Activated CD8-positive, alpha-beta memory T cell treated with anti-CD3 and anti-CD28 coated beads for 1 hour (primary cell): ENCODE data around the gene AHCYL2.

Source experiments
- DNase-seq, 2 donors: peaks; one replicate each; pipeline ENCODE4 v3.0.0-alpha.2; 2020; ENCODE audit warnings: low read depth in 1 of 2; ENCODE audit errors: extremely low read depth in 1 of 2

Gene AHCYL2

GRCh38 chr7:129224251-129225205 lies at the start of gene AHCYL2:
Gene AHCYL2 (plus strand): TSS chr7:129225030.
- peak; percentile 88 to 97 for DNase-seq

GRCh38 chr7:129176916-129177710 lies 47.7 kb upstream of the AHCYL2 start:
- DNase-seq = no peak

- DNase-seq = no peak
Observed at GRCh38 chr7:129184981-129185670, 39.7 kb upstream of the AHCYL2 start.

- DNase-seq = no peak
Observed at GRCh38 chr7:129186749-129187260, 38.0 kb upstream of the AHCYL2 start.

GRCh38 chr7:129187681-129188371 lies 37.0 kb upstream of the AHCYL2 start:
- DNase-seq = no peak

GRCh38 chr7:129188372-129188891 lies 36.4 kb upstream of the AHCYL2 start, which contains the start of gene SMO:
Gene SMO (plus strand): TSS chr7:129188633. CDS start chr7:129189152, 519 bp downstream.
- no peak for DNase-seq

GRCh38 chr7:129188892-129189660 lies 35.8 kb upstream of the AHCYL2 start:
- no peak for DNase-seq

GRCh38 chr7:129189661-129190310 lies 35.0 kb upstream of the AHCYL2 start:
- DNase-seq = no peak

- DNase-seq = no peak
Observed at GRCh38 chr7:129191272-129191671, 33.6 kb upstream of the AHCYL2 start.

GRCh38 chr7:129193892-129194291 lies 30.9 kb upstream of the AHCYL2 start:
- DNase-seq = no peak

GRCh38 chr7:129197771-129198170 lies 27.1 kb upstream of the AHCYL2 start:
- DNase-seq = no peak

GRCh38 chr7:129199406-129199805 lies 25.4 kb upstream of the AHCYL2 start:
- DNase-seq = no peak

- no peak for DNase-seq
Observed at GRCh38 chr7:129202058-129202777, 22.6 kb upstream of the AHCYL2 start.

GRCh38 chr7:129203050-129203741 lies 21.6 kb upstream of the AHCYL2 start:
- DNase-seq = no peak

- no peak for DNase-seq
Observed at GRCh38 chr7:129205126-129205818, 19.6 kb upstream of the AHCYL2 start.

GRCh38 chr7:129205987-129206785 lies 18.6 kb upstream of the AHCYL2 start:
- DNase-seq = no peak
